ENCODE results near the gene SLC16A6.
A peak's percentile ranks its signal among the peaks of the same experiment; 100 is the strongest.
"Not testable (repeated sequence)": the region's sequence is repeated elsewhere in the genome, so short reads cannot be mapped to it uniquely, and the experiment has no call there.

SLC16A6 gene

DNA sequence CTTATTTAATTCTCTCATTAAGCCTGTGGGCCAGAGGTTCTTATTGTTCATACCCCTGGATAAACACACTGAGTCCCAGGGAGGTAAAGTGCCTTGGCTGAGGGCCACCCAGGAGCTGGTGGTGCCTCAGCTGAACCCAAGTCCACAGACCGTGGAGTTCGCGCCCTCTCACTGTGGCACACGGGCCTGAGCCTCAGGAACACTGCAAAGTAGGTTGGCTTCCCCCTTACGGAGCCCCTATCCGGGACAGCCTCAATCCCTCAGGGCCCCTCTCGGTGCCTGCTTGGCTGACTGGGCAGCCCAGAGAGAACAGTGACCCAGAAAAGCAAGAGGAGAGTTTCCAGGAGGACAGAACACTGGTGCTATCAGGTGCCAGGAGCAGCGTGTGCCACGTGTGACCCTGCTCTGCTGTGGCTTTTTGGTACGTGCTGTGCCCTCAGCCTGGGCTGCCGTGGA lies 55.6 kb downstream of the SLC16A6 start:
- not testable (repeated sequence) for H3K9me3 Mint-ChIP-seq; H3K27me3 Mint-ChIP-seq; DNase-seq; H3K36me3 Mint-ChIP-seq (ENCODE audit: low read depth)
- peak overlapping the region; percentile 84 for H3K27ac Mint-ChIP-seq
- peak overlapping the region; percentile 12 for H3K4me3 Mint-ChIP-seq
- H3K4me1 Mint-ChIP-seq (ENCODE audit: low read depth) = peaks cover 63% of the 10 kb centered on the region

DNA sequence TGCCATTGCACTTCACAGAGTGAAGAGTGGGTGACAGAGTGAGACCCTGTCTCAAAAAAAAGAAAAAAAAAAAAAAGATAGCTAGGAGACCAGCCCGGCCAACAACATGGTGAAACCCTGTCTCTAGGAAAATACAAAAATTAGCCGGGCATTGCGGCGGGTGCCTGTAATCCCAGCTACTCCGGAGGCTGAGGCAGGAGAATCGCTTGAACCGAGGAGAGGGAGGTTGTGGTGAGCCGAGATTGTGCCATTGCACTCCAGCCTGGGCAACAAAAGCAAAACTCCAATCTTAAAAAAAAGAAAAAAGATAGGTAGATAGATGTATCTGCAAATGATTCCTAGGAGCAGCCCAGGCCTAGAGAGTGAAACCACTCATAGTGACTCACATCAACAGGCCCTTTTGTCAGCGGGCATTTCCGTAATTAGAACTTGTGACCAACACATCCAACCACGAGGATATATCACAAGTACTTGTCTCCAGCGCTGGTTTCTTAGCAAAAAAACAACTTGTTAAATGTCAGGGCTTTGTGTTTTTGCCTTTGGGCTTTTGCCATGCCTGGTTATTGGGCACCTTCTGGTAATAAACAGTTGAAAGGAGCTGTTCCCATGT lies 56.1 kb downstream of the SLC16A6 start:
- H3K4me3 Mint-ChIP-seq = peak overlapping the region; percentile 12
- not testable (repeated sequence) for H3K36me3 Mint-ChIP-seq (ENCODE audit: low read depth); H3K9me3 Mint-ChIP-seq; H3K27me3 Mint-ChIP-seq; DNase-seq
- H3K4me1 Mint-ChIP-seq (ENCODE audit: low read depth) = peaks cover 57% of the 10 kb centered on the region
- H3K27ac Mint-ChIP-seq = peak overlapping the region; percentile 84

DNA sequence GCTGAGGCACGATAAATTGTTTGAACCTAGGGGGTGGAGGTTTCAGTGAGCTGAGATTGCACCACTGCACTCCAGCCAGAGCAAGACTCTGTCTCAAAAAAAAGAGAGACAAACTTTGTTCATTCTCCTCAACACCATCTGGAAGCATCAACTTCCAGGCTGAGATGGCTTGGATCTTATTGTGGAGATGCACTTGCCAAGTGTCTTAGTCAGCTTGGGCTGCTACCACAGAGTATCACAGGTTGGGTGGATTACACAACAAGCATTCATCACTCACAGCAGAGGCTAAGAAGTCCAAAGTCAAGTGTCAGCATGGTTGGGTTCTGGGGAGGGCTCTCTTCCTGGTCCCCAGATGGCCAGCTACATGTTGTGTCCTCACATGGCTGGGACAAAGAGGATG lies 58.2 kb downstream of the SLC16A6 start:
- DNase-seq, H3K4me3 Mint-ChIP-seq: not testable (repeated sequence)
- peak overlapping the region; percentile 18 for H3K27ac Mint-ChIP-seq

DNA sequence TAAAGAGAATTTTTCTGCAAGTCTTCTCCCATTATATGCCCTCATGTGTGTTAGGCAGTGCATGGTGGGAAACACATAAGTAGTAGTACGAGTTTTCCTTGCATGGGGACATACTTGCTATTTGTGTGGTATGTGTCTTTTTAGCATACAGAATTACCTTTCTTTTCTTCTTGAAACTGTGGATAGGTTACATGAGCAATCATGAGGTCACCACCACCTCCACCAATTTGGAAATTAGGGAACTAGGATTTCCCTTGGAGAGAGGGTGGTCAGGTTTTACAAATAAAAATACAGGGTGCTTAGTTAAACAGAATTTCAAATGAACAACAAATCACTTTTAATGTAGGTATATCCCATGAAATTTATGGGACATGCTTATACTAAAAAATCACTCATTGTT lies 59.4 kb downstream of the SLC16A6 start:
- Mint-ChIP-seq H3K27me3 (no peaks in the 10 kb centered on the region), H3K36me3 (ENCODE audit: low read depth) (no peaks in the 10 kb centered on the region), H3K4me1 (ENCODE audit: low read depth) (peaks cover 48% of the 10 kb centered on the region), H3K9me3 (no peaks in the 10 kb centered on the region), H3K27ac (no peak overlapping the region), H3K4me3 (no peak overlapping the region)
- no peak for DNase-seq

More for the DNA sequence above, 58.2 kb downstream of the SLC16A6 start:
- H3K27me3 Mint-ChIP-seq; H3K9me3 Mint-ChIP-seq; H3K36me3 Mint-ChIP-seq (ENCODE audit: low read depth): not testable (repeated sequence)
- peaks cover 55% of the 10 kb centered on the region for H3K4me1 Mint-ChIP-seq (ENCODE audit: low read depth)

DNA sequence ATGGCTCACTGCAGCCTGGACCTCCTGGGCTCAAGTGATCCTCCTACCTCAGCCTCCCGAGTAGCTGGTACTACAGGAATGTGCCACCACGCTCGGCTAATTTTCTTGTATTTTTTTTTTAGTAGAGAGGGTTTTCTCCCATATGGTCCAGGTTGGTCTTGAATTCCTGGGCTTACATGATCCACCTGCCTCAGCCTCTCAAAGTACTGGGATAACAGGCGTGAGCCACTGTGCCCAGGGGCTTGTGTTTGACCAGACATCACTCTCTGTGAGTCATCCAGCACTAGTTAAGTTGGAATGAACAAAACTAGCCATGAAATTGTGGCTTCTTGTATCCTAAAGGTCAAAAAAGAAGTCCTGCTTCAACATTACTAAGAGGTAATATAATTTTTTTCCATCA lies 59.8 kb downstream of the SLC16A6 start:
- H3K27ac Mint-ChIP-seq = not testable (repeated sequence)

DNA sequence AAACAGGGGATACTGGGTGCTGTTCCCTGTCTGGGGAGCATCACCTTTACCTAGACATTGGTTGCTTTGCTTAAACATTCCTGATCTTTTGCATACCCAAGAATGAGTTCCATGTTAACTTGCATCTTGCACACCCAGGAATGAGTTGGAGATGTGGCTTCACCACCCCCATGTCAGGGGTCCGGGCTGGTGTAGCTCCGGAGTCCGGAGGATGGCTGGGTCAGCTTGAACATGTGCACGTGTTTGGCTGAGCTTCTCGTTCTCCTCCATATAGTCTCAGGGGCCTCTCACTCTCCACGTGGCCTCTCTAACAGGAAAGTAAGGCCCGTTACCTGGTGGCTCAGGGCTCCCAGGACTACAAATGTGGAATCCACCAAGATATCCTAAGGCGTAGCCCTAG lies 61.3 kb downstream of the SLC16A6 start:
- Mint-ChIP-seq H3K27ac (no peak overlapping the region), H3K4me1 (ENCODE audit: low read depth) (peaks cover 37% of the 10 kb centered on the region), H3K9me3 (no peaks in the 10 kb centered on the region), H3K27me3 (no peaks in the 10 kb centered on the region), H3K36me3 (ENCODE audit: low read depth) (no peaks in the 10 kb centered on the region), H3K4me3 (no peak overlapping the region)
- DNase-seq = no peak

More for the DNA sequence above, 59.8 kb downstream of the SLC16A6 start:
- H3K27me3 Mint-ChIP-seq; H3K4me3 Mint-ChIP-seq; H3K9me3 Mint-ChIP-seq; H3K36me3 Mint-ChIP-seq (ENCODE audit: low read depth); DNase-seq: not testable (repeated sequence)
- H3K4me1 Mint-ChIP-seq (ENCODE audit: low read depth) = peaks cover 48% of the 10 kb centered on the region

DNA sequence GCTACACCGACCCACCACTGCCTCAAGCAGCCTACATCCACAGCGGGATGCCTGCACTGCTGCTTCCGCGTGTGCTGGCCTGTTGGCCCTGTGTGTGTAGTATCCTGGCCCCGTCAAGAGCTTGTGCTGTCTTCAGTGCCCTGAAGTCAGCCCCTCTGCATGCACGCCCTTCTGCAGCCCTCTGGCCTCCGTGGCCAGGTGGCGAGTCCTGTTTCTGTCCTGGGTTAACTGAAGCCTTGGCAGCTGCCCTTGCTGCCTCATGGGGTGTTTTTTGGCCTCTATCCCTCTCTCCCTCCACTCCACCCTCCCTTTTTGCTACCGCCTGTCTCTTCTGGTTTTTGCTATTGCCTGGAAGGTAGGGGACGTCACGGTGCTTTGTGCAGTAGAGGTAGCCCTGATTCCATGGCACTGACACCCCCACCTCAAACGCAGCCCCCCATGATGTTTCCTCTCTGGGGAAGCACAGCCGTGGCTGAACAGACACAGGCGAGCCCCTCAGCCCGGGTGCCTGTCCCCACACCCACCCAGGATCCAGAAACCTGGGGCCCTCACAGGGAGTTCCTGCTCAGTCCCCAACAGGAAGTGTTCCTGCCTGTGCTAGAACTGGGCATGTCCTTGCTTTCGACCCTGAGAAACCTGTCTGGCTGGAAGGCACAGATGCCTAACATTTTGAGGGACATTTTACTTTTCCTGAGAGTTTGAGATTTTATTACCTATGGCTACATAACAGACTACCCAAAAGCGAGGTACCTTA lies 61.9 kb downstream of the SLC16A6 start:
- Mint-ChIP-seq H3K4me1 (ENCODE audit: low read depth) (peaks cover 35% of the 10 kb centered on the region), H3K36me3 (ENCODE audit: low read depth) (no peaks in the 10 kb centered on the region), H3K27ac (peak overlapping the region; percentile 73)

DNA sequence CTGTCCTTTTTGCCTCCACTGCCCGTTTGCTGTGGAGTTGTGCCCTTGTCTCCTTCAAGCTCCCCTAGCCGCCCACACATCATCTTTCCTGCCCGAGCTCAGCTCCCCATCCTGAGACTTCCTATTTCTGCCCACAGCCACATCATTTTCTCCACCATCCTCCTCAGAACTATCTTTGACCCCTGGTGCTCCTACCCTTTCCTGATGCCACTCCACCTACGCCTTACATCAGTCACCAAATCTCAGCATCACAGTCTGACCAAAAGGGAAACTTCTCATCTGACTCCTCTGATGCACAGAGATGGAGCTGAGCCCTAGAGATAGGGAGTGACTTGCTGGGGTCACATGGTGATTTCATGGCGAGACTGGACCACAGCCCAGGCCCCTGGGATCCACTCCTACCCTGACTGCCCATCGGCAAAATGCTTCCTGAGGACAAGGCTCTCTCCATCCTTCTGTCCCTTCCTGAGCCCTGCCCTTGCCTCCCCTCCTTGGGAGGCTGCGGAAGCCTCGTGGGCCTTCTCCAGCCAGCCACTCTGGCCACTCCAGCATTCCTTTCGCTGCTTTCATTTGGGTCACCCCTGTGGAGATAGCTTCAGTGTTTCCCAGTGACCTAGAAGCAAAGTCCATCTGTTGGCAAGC lies 62.8 kb downstream of the SLC16A6 start:
- not testable (repeated sequence) for H3K27me3 Mint-ChIP-seq; H3K9me3 Mint-ChIP-seq; H3K4me3 Mint-ChIP-seq; DNase-seq; H3K36me3 Mint-ChIP-seq (ENCODE audit: low read depth)
- Mint-ChIP-seq H3K27ac (peak overlapping the region; percentile 73), H3K4me1 (ENCODE audit: low read depth) (peaks cover 34% of the 10 kb centered on the region)

More for the DNA sequence above, 61.9 kb downstream of the SLC16A6 start:
- Mint-ChIP-seq H3K27me3 (no peaks in the 10 kb centered on the region), H3K9me3 (no peaks in the 10 kb centered on the region), H3K4me3 (no peak overlapping the region)
- DNase-seq = no peak

DNA sequence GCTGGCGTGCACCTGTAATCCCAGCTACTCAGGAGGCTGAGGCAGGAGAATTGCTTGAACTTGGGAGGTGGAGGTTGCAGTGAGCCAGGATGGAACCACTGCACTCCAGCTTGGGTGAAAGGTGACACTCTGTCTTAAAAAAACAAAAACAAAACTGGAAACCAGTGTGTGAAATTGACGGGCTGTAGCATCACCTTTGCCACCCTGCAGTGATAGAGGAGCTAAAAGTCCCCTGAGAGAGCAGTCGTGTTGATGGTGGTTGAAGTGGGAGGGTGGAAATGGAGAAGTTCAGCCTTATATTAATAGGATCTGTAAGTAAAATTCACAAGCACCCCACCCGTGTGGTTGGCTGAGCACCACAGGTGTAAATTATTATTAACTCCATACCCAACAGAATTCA lies 65.9 kb downstream of the SLC16A6 start:
- not testable (repeated sequence) for H3K27ac Mint-ChIP-seq; DNase-seq; H3K9me3 Mint-ChIP-seq; H3K4me3 Mint-ChIP-seq; H3K36me3 Mint-ChIP-seq (ENCODE audit: low read depth); H3K27me3 Mint-ChIP-seq
- peaks cover 29% of the 10 kb centered on the region for H3K4me1 Mint-ChIP-seq (ENCODE audit: low read depth)

DNA sequence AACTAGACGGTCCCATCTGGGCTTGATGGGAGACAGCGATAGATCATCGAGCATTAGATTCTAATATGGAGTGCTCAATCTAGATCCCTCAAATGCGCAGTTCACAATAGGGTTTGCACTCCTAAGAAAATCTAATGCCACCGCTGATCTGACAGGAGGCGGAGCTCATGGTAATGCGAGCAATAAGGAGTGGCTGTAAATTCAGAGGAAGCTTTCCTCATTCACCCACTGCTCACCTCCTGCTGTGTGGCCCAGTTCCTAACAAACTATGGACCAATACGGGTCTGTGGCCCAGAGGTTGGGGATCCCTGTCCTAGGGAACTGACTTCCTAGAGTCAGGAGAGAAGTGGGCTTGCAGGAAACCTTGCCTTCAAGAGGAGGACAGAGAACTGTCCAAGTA lies 68.3 kb downstream of the SLC16A6 start:
- peaks cover 16% of the 10 kb centered on the region for H3K36me3 Mint-ChIP-seq (ENCODE audit: low read depth)
- H3K4me1 Mint-ChIP-seq (ENCODE audit: low read depth) = peaks cover 14% of the 10 kb centered on the region
- no peaks in the 10 kb centered on the region for H3K9me3 Mint-ChIP-seq
- no peak overlapping the region for H3K4me3 Mint-ChIP-seq
- DNase-seq = no peak
- peak overlapping the region; percentile 71 for H3K27ac Mint-ChIP-seq
- H3K27me3 Mint-ChIP-seq = no peaks in the 10 kb centered on the region

DNA sequence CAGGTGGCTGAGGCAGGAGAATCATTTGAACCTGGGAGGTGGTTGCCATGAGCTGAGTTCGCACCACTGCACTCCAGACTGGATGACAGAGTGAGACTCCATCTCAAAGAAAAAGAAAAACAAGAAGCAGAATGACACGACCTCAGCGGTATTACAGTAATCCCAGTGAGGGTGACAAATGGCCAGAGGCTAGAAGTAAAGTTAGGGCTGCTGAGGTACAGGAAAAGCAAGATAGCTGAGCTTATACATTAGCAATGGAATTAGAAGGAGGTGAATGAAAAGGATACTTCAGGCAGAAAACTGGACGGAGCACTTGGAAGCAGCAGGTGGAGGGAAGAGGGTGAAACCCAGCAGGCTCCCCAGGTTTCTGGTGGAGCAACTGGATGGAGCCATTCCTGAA lies 69.1 kb downstream of the SLC16A6 start:
- Mint-ChIP-seq H3K4me3 (no peak overlapping the region), H3K27me3 (no peaks in the 10 kb centered on the region), H3K27ac (no peak overlapping the region), H3K9me3 (no peaks in the 10 kb centered on the region), H3K36me3 (ENCODE audit: low read depth) (peaks cover 19% of the 10 kb centered on the region), H3K4me1 (ENCODE audit: low read depth) (peaks cover 11% of the 10 kb centered on the region)
- DNase-seq = no peak

DNA sequence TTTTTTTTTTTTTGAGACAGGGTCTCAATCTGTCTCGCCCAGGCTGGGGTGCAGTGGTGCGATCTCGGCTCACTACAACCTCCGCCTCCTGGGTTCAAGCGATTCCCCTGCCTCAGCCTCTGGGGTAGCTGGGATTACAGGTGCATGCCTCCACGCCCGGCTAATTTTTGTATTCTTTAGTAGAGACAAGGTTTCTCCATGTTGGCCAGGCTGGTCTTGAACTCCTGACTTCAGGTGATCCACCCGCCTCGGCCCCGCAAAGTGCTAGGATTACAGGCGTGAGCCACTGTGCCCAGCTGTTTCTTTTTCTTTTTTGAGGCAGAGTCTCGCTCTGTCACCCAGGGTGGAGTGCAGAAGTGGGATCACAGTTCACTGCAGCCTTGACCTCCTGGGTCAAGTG lies 70.1 kb downstream of the SLC16A6 start:
- not testable (repeated sequence) for H3K27ac Mint-ChIP-seq, DNase-seq, H3K4me3 Mint-ChIP-seq, H3K9me3 Mint-ChIP-seq, H3K27me3 Mint-ChIP-seq
- peaks cover 13% of the 10 kb centered on the region for H3K4me1 Mint-ChIP-seq (ENCODE audit: low read depth)
- H3K36me3 Mint-ChIP-seq (ENCODE audit: low read depth) = peaks cover 20% of the 10 kb centered on the region

DNA sequence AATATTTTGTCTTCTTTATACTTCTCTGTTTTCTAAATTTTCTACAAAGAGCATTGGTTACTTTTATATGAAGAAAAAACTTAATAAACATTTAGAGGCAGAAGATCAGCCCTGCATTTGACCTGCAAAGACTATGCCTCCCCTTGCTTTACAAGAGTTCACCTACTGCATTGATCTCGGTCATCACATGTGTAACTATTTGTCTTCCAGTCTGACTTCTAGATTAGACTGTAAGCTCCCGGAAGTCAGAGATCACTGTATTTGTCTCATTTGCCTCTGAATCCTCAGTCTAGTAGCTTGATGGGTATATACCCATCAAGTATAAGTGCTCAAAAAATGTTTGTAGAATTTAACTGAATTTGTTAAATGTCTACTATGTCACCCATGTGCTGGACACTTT lies 70.7 kb downstream of the SLC16A6 start:
- H3K9me3 Mint-ChIP-seq, DNase-seq, H3K27ac Mint-ChIP-seq, H3K4me3 Mint-ChIP-seq, H3K27me3 Mint-ChIP-seq: not testable (repeated sequence)
- peaks cover 15% of the 10 kb centered on the region for H3K4me1 Mint-ChIP-seq (ENCODE audit: low read depth)
- peaks cover 20% of the 10 kb centered on the region for H3K36me3 Mint-ChIP-seq (ENCODE audit: low read depth)

DNA sequence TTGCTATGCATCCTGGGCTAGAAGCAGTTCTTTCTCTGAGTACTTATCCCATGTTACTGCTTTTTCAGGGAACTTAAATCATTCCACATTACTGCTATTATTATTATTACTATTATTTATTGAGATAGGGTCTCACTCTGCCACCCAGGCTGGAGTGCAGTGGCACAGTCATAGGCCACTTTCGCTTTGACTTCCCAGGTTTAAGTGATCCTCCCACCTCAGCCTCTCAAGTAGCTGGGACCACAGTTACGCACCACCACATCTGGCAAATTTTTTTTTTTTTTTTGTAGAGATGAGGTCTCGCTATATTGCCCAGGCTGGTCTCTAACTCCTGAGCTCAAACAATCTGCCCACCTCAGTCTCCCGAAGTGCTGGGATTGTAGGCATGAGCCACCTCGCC lies 71.5 kb downstream of the SLC16A6 start:
- H3K27ac Mint-ChIP-seq = not testable (repeated sequence)

More for the DNA sequence above, 71.5 kb downstream of the SLC16A6 start:
- H3K9me3 Mint-ChIP-seq, H3K27me3 Mint-ChIP-seq, DNase-seq, H3K4me3 Mint-ChIP-seq: not testable (repeated sequence)
- Mint-ChIP-seq H3K36me3 (ENCODE audit: low read depth) (peaks cover 24% of the 10 kb centered on the region), H3K4me1 (ENCODE audit: low read depth) (peaks cover 18% of the 10 kb centered on the region)
